Smooth muscle cell (in vitro differentiated cells): ENCODE data around the gene MYO7B. TPM values are rescaled to one million over a fixed set of nuclear protein-coding genes. Genes with fewer than 3 reads are reported as not detected.
A peak's percentile ranks its signal among the peaks of the same experiment; 100 is the strongest.

Experiments
- DNase-seq: peaks from one replicate; lab custom pipeline; 2025; ENCODE audit not compliant: unreplicated experiment; lab: John Stamatoyannopoulos, UW
- H2AFZ ChIP-seq: fragments of 200-600 bp; sonication (generic); 2 replicates; pipeline ENCODE4 v1.6.0; 2016; ENCODE audit warnings: antibody characterized with exemption, low read depth, mild to moderate bottlenecking
- H3F3A ChIP-seq: fragments of 200-600 bp; sonication (generic); 2 replicates; pipeline ENCODE4 v1.6.0; 2017; ENCODE audit warnings: antibody characterized with exemption, low read depth
- H3K27ac ChIP-seq: fragments of 200-600 bp; sonication (generic); 2 replicates; pipeline ENCODE4 v1.5.1; 2016; ENCODE audit warnings: low read depth, mild to moderate bottlenecking
- H3K27me3 ChIP-seq: fragments of 200-600 bp; sonication (generic); 2 replicates; pipeline ENCODE4 v1.6.1; 2016; ENCODE audit warnings: low read depth, mild to moderate bottlenecking
- H3K36me3 ChIP-seq: fragments of 200-600 bp; sonication (generic); 2 replicates; pipeline ENCODE4 v1.5.1; 2016; ENCODE audit warnings: low read depth
- H3K4me1 ChIP-seq: fragments of 200-600 bp; sonication (generic); 2 replicates; pipeline ENCODE4 v1.5.1; 2016; ENCODE audit warnings: low read depth
- H3K4me2 ChIP-seq: fragments of 200-600 bp; sonication (generic); 2 replicates; pipeline ENCODE4 v1.6.0; 2016; ENCODE audit warnings: mild to moderate bottlenecking
- H3K4me3 ChIP-seq: fragments of 200-600 bp; sonication (generic); 2 replicates; pipeline ENCODE4 v1.5.1; 2016; ENCODE audit warnings: mild to moderate bottlenecking
- H3K79me2 ChIP-seq: fragments of 200-600 bp; sonication (generic); 2 replicates; pipeline ENCODE4 v1.6.0; 2016; ENCODE audit warnings: low read depth, mild to moderate bottlenecking
- H3K9ac ChIP-seq: fragments of 200-600 bp; sonication (generic); 2 replicates; pipeline ENCODE4 v1.6.0; 2016; ENCODE audit warnings: low read depth
- H3K9me3 ChIP-seq: fragments of 200-600 bp; sonication (generic); replicated peaks from 2 replicates; pipeline ENCODE4 v1.5.1; 2016; ENCODE audit warnings: low read depth
- H4K20me1 ChIP-seq: fragments of 200-600 bp; sonication (generic); 2 replicates; pipeline ENCODE4 v1.6.0; 2016; ENCODE audit warnings: low read depth
- CTCF ChIP-seq: fragments of 200-600 bp; sonication (generic); IDR thresholded peaks from 2 replicates; pipeline ENCODE4 v1.5.1; 2017; ENCODE audit warnings: borderline replicate concordance, mild to moderate bottlenecking, antibody characterized with exemption; ENCODE audit not compliant: insufficient read depth, poor library complexity, severe bottlenecking
- WGBS: methylation state at CpG from one replicate; pipeline ENCODE4 v1.1.7; 2016; ENCODE audit warnings: low lambda C conversion rate; 5-methylcytosine and 5-hydroxymethylcytosine counted together
- polyA plus RNA-seq: library from polyadenylated mRNA; unstranded; fragments of >200 nt; fragmentation: Nextera tagmentation; extraction: Ambion mirVana; gene quantifications from 2 replicates; pipeline ENCODE4 v1.2.1, GENCODE V29; 2016
- total RNA-seq: library from RNA; depleted of rRNA; stranded (reverse); fragments of >200 nt; gene quantifications from 2 replicates; pipeline ENCODE4 v1.2.3, GENCODE V29; 2014

MYO7B gene
- total and polyA plus RNA-seq, 2 experiments from 2014 or later, result 0.09 to 0.35 TPM

GRCh38 chr2:127648321-127648720 lies 112.8 kb downstream of the MYO7B start:
- no peak overlapping the region for H3K27ac ChIP-seq
- no peak for DNase-seq
- no peaks in the 10 kb centered on the region for H4K20me1 ChIP-seq
- H3K4me3 ChIP-seq, result no peak overlapping the region
- H3K27me3 ChIP-seq, result no peaks in the 10 kb centered on the region
- H3K9ac ChIP-seq, result no peak overlapping the region
- H2AFZ ChIP-seq, result no peak overlapping the region
- WGBS, result 81% methylated on average over 6 of the region's 6 CpGs
- TF ChIP-seq CTCF, result no peak
- H3K79me2 ChIP-seq, result no peaks in the 10 kb centered on the region
- no peaks in the 10 kb centered on the region for H3K4me1 ChIP-seq
- no peaks in the 10 kb centered on the region for H3F3A ChIP-seq
- H3K9me3 ChIP-seq, result no peaks in the 10 kb centered on the region
- no peaks in the 10 kb centered on the region for H3K36me3 ChIP-seq
- no peak overlapping the region for H3K4me2 ChIP-seq

- no peak overlapping the region for H3K4me3 ChIP-seq
- no peak for TF ChIP-seq CTCF
- no peak overlapping the region for H2AFZ ChIP-seq
- H3K4me1 ChIP-seq, result no peaks in the 10 kb centered on the region
- 93% methylated on average over 12 of the region's 12 CpGs for WGBS
- no peak overlapping the region for H3K9ac ChIP-seq
- H3K79me2 ChIP-seq, result no peaks in the 10 kb centered on the region
- no peaks in the 10 kb centered on the region for H3K36me3 ChIP-seq
- H3K4me2 ChIP-seq, result no peak overlapping the region
- DNase-seq, result no peak
- H4K20me1 ChIP-seq, result no peaks in the 10 kb centered on the region
- H3F3A ChIP-seq, result no peaks in the 10 kb centered on the region
- H3K9me3 ChIP-seq, result no peaks in the 10 kb centered on the region
- no peak overlapping the region for H3K27ac ChIP-seq
- no peaks in the 10 kb centered on the region for H3K27me3 ChIP-seq
Measured at GRCh38 chr2:127649100-127649611, 113.7 kb downstream of the MYO7B start.

GRCh38 chr2:127649684-127650040 lies 114.2 kb downstream of the MYO7B start:
- Histone ChIP-seq H3F3A (no peaks in the 10 kb centered on the region), H3K4me2 (no peak overlapping the region), H3K27me3 (no peaks in the 10 kb centered on the region), H3K79me2 (no peaks in the 10 kb centered on the region), H3K27ac (no peak overlapping the region), H3K4me1 (no peaks in the 10 kb centered on the region), H3K36me3 (no peaks in the 10 kb centered on the region), H4K20me1 (no peaks in the 10 kb centered on the region), H2AFZ (no peak overlapping the region), H3K9ac (no peak overlapping the region), H3K9me3 (no peaks in the 10 kb centered on the region), H3K4me3 (no peak overlapping the region)
- peak; percentile 56 for DNase-seq
- 9% methylated on average over 7 of the region's 7 CpGs for WGBS
- TF ChIP-seq CTCF, result peak; percentile 80

GRCh38 chr2:127650041-127650784 lies 114.7 kb downstream of the MYO7B start:
- no peaks in the 10 kb centered on the region for H3K27me3 ChIP-seq
- no peak overlapping the region for H2AFZ ChIP-seq
- 80% methylated on average over 17 of the region's 17 CpGs for WGBS
- H3K36me3 ChIP-seq, result no peaks in the 10 kb centered on the region
- peaks cover under 1% of the 10 kb centered on the region for H3K4me1 ChIP-seq
- H3K4me3 ChIP-seq, result no peak overlapping the region
- no peak for DNase-seq
- H3K79me2 ChIP-seq, result no peaks in the 10 kb centered on the region
- TF ChIP-seq CTCF, result no peak
- no peaks in the 10 kb centered on the region for H3K9me3 ChIP-seq
- H3K4me2 ChIP-seq, result no peak overlapping the region
- no peak overlapping the region for H3K27ac ChIP-seq
- no peaks in the 10 kb centered on the region for H4K20me1 ChIP-seq
- H3K9ac ChIP-seq, result no peak overlapping the region
- no peaks in the 10 kb centered on the region for H3F3A ChIP-seq
